Testis (tissue), 5 donors: ENCODE measurements around the gene RHOXF1. TPM values are rescaled to one million over a fixed set of nuclear protein-coding genes. Genes with fewer than 3 reads are reported as not detected.
"Not testable (repeated sequence)": the region's sequence is repeated elsewhere in the genome, so short reads cannot be mapped to it uniquely, and the experiment has no call there.

Experiments used
- DNase-seq: peaks from one replicate; pipeline ENCODE4 v3.0.0-alpha.2; 2019
- H3K27ac ChIP-seq, 2 donors: fragments of 200-600 bp; sonication (generic); one replicate each; pipeline ENCODE4 v1.5.1; 2019
- H3K27me3 ChIP-seq: fragments of 200-600 bp; sonication (generic); one replicate; pipeline ENCODE4 v1.5.1; 2019
- H3K36me3 ChIP-seq: fragments of 200-600 bp; sonication (generic); one replicate; pipeline ENCODE4 v1.5.1; 2017; ENCODE audit warnings: low read depth; ENCODE audit errors: missing control alignments
- H3K4me1 ChIP-seq: fragments of 200-600 bp; sonication (generic); one replicate; pipeline ENCODE4 v1.5.1; 2019
- H3K4me3 ChIP-seq, 2 donors: fragments of 200-600 bp; sonication (generic); one replicate each; pipeline ENCODE4 v1.5.1; 2017 to 2019
- H3K9me3 ChIP-seq: fragments of 200-600 bp; sonication (generic); one replicate; pipeline ENCODE4 v1.5.1; 2017
- CTCF ChIP-seq, 3 experiments: fragments of 450-650 bp in 2 of 3; fragments of 200-600 bp in 1 of 3; sonication (generic) in 1 of 3; IDR thresholded peaks; one replicate each; pipeline ENCODE4 v1.5.1; 2016 to 2019; ENCODE audit warnings: antibody characterized with exemption in 3 of 3, mild to moderate bottlenecking in 2 of 3, moderate library complexity in 1 of 3
- POLR2A ChIP-seq: fragments of 450-650 bp; IDR thresholded peaks from one replicate; pipeline ENCODE4 v1.6.1; 2017; ENCODE audit warnings: antibody characterized with exemption, mild to moderate bottlenecking, moderate library complexity
- WGBS, 2 donors: methylation state at CpG; one replicate each; pipeline ENCODE4 v1.1.5; 2018; 5-methylcytosine and 5-hydroxymethylcytosine counted together
- intact Hi-C: fragments of 100-400 bp; cut with DNase I; formaldehyde crosslinking; loops from one replicate; pipeline ENCODE4 v1.15.1; 2023; ENCODE audit warnings: low total_unique reads
- long read RNA-seq, 2 donors: transcript quantifications; one replicate each; lab custom pipeline, GENCODE V29; 2026
- polyA plus RNA-seq: library from polyadenylated mRNA; stranded (reverse); fragments of 350-450 nt; fragmentation: Illumina TruSeq; extraction: RNeasy Lipid Tissue Mini Kit (QIAGEN cat#74804); gene quantifications from one replicate; pipeline ENCODE4 v1.2.3, GENCODE V29; 2014; ENCODE audit warnings: low read depth, low replicate concordance; ENCODE audit not compliant: insufficient read depth
- total RNA-seq, 2 donors: library from RNA; depleted of rRNA; stranded (reverse); fragments of >200 nt; gene quantifications; one replicate each; pipeline ENCODE4 v1.2.3, GENCODE V29; 2016

RHOXF1 gene
- total RNA-seq (10 to 100 TPM; 35.0 to 48.7 TPM), polyA plus RNA-seq (24.1 TPM)
- long read RNA-seq, donor 1, transcript RHOXF1-201 (3 exons, 769 nt), result major isoform, 5 of 5 reads
- long read RNA-seq, donor 1, partial matches to known transcripts, result 0 of 5 reads
- long read RNA-seq, donor 1, other reads (novel, unspliced or antisense), result 0 of 5 reads
- long read RNA-seq, donor 2, partial matches to known transcripts, result 0 of 1 reads
- long read RNA-seq, donor 2, other reads (novel, unspliced or antisense), result 0 of 1 reads

- Histone ChIP-seq H3K4me1 (no peaks in the 10 kb centered on the region), H3K27me3 (no peaks in the 10 kb centered on the region), H3K36me3 (no peaks in the 10 kb centered on the region), H3K4me3 (peak within 1 kb of the TSS in 1 of 2 donors; percentile 41), H3K27ac (no peak within 1 kb of the TSS), H3K9me3 (no peaks in the 10 kb centered on the region)
- intact Hi-C loops, result no loop called here
- DNase-seq, result peak; percentile 14
- no peak for TF ChIP-seq CTCF (IDR thresholded peaks at IDR 0.05)
- TF ChIP-seq POLR2A, result no peak
- WGBS, 2 donors, result 82% methylated on average over 35 of the region's 35 CpGs; no CpG with 5 or more reads in 1 of the 2 donors
Measured at GRCh38 chrX:120115438-120115963, at the start of gene RHOXF1. Gene RHOXF1, minus strand, starts transcription at chrX:120115913. Its CDS starts 51 bp downstream, at chrX:120115862.

GRCh38 chrX:120159086-120159485 is 43.4 kb upstream of the RHOXF1 start:
- DNase-seq, H3K9me3 ChIP-seq, H3K4me3 ChIP-seq, H3K36me3 ChIP-seq, H3K4me1 ChIP-seq, H3K27me3 ChIP-seq, H3K27ac ChIP-seq, intact Hi-C loops: not testable (repeated sequence)
- WGBS, 2 donors, result 20 to 80% methylated on average over 1 to 13 of the region's 33 CpGs

- no CpG with 5 or more reads among the region's 15 CpGs for WGBS, 2 donors
- H3K27ac ChIP-seq, DNase-seq, H3K4me1 ChIP-seq, H3K4me3 ChIP-seq, H3K9me3 ChIP-seq, H3K36me3 ChIP-seq, intact Hi-C loops, H3K27me3 ChIP-seq: not testable (repeated sequence)
Measured at GRCh38 chrX:120158313-120158712, 42.6 kb upstream of the RHOXF1 start, which contains the start of gene RHOXF2. Gene RHOXF2, plus strand, starts transcription at chrX:120158613. Its CDS starts 138 bp downstream, at chrX:120158751.

GRCh38 chrX:120150109-120150744 is 34.5 kb upstream of the RHOXF1 start:
- DNase-seq, result not testable (repeated sequence)
- WGBS, 2 donors, result no CpG with 5 or more reads among the region's 12 CpGs

GRCh38 chrX:120147537-120147936 is 31.8 kb upstream of the RHOXF1 start:
- Histone ChIP-seq H3K9me3 (no peaks in the 10 kb centered on the region), H3K27me3 (no peaks in the 10 kb centered on the region), H3K4me1 (no peaks in the 10 kb centered on the region), H3K36me3 (no peaks in the 10 kb centered on the region), H3K4me3 (no peak overlapping the region), H3K27ac (no peak overlapping the region)
- DNase-seq, result no peak
- intact Hi-C loops, result no loop called here
- no peak for TF ChIP-seq POLR2A
- TF ChIP-seq CTCF (IDR thresholded peaks at IDR 0.05), result no peak
- 88 to 96% methylated on average over 6 to 7 of the region's 8 CpGs for WGBS, 2 donors

More at GRCh38 chrX:120150109-120150744, 34.5 kb upstream of the RHOXF1 start:
- H3K36me3 ChIP-seq, H3K4me1 ChIP-seq, intact Hi-C loops, H3K9me3 ChIP-seq, H3K4me3 ChIP-seq, H3K27ac ChIP-seq, H3K27me3 ChIP-seq: not testable (repeated sequence)

GRCh38 chrX:120146323-120146722 is 30.6 kb upstream of the RHOXF1 start:
- H3K27ac ChIP-seq, H3K4me1 ChIP-seq, intact Hi-C loops, H3K4me3 ChIP-seq, DNase-seq, H3K9me3 ChIP-seq, H3K27me3 ChIP-seq, H3K36me3 ChIP-seq: not testable (repeated sequence)
- WGBS, 2 donors, result 38 to 75% methylated on average over 1 of the region's 1 CpG
